Stimulated activated CD4-positive, alpha-beta T cell treated with anti-CD3 and anti-CD28 coated beads, Interleukin-2, amount 100 ng/mL, for 48 hours (primary cell): Measurements from ENCODE around the gene OPRM1.

ENCODE experiments used
- DNase-seq, 2 donors: peaks; one replicate each; pipeline ENCODE4 v3.0.0-alpha.2; 2020

Gene OPRM1

GRCh38 chr6:154243793-154244750, 205.0 kb downstream of the OPRM1 start:
- no peak for DNase-seq

- no peak for DNase-seq
Measured at GRCh38 chr6:154245506-154245905, 206.5 kb downstream of the OPRM1 start.

GRCh38 chr6:154246723-154247118, 207.7 kb downstream of the OPRM1 start:
- no peak for DNase-seq

GRCh38 chr6:154247119-154247861, 208.2 kb downstream of the OPRM1 start:
- no peak for DNase-seq

GRCh38 chr6:154249499-154250298, 210.7 kb downstream of the OPRM1 start:
- DNase-seq: no peak

GRCh38 chr6:154251116-154251515, 212.1 kb downstream of the OPRM1 start:
- DNase-seq: no peak

- DNase-seq: no peak
Measured at GRCh38 chr6:154252678-154253077, 213.6 kb downstream of the OPRM1 start.

GRCh38 chr6:154257067-154257466, 218.0 kb downstream of the OPRM1 start:
- no peak for DNase-seq

- no peak for DNase-seq
Measured at GRCh38 chr6:154258064-154258757, 219.2 kb downstream of the OPRM1 start.

GRCh38 chr6:154261688-154262397, 222.8 kb downstream of the OPRM1 start:
- no peak for DNase-seq

GRCh38 chr6:154266560-154267099, 227.6 kb downstream of the OPRM1 start:
- no peak for DNase-seq

- DNase-seq: no peak
Measured at GRCh38 chr6:154267508-154268106, 228.6 kb downstream of the OPRM1 start.

GRCh38 chr6:154268486-154268885, 229.4 kb downstream of the OPRM1 start:
- DNase-seq: no peak

- no peak for DNase-seq
Measured at GRCh38 chr6:154274168-154274567, 235.1 kb downstream of the OPRM1 start.

- no peak for DNase-seq
Measured at GRCh38 chr6:154276810-154277628, 238.0 kb downstream of the OPRM1 start.

GRCh38 chr6:154277629-154278017, 238.6 kb downstream of the OPRM1 start:
- no peak for DNase-seq

- DNase-seq: no peak
Measured at GRCh38 chr6:154280521-154280920, 241.5 kb downstream of the OPRM1 start.

- DNase-seq: no peak
Measured at GRCh38 chr6:154284313-154284853, 245.3 kb downstream of the OPRM1 start.

GRCh38 chr6:154285826-154286225, 246.8 kb downstream of the OPRM1 start:
- DNase-seq: no peak
